HG03460 (cell line): ENCODE results near the gene TNN.

Experiments used
- ATAC-seq: cut with Tn5 transposase; IDR thresholded peaks from one replicate; pipeline ENCODE4 v1.9.1; 2021; ENCODE audit not compliant: unreplicated experiment

The TNN gene

DNA sequence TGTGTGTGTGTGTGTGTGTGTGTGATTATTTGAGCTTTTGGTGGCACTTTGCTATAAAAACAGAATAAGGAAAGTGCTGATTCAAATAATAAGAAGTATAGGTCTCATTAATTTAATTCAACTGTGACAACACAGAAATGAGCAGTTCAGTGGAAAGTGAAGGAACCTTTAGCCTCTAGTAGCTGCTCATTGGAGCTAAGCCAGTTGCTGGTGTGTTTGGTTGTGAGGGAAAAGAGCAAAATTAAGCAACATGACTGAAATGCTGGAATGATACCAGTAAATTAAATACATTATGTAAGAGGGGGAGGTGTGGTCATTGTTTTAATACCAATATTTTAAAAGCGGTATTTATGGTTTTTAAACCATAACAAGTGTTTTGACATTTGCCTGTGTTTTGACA is 69.7 kb downstream of the TNN start:
- ATAC-seq, result no peak

DNA sequence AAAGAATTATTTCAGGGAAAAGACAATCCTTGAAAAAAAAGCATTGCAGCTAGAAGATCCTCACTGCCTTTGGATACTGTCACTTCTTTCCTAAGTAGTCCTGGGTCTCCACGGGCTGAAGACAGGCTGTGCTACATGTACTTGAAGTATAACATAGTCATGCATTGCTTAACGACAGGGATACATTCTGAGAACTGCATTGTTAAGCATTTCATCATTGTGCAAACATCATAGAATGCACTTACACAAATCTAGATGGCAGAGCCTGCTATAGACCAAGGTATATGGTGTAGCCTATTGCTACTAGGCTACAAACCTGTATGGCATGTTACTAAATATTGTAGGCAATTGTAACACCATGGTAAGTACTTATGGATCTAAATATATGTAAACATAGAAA is 70.9 kb downstream of the TNN start:
- ATAC-seq, result no peak

DNA sequence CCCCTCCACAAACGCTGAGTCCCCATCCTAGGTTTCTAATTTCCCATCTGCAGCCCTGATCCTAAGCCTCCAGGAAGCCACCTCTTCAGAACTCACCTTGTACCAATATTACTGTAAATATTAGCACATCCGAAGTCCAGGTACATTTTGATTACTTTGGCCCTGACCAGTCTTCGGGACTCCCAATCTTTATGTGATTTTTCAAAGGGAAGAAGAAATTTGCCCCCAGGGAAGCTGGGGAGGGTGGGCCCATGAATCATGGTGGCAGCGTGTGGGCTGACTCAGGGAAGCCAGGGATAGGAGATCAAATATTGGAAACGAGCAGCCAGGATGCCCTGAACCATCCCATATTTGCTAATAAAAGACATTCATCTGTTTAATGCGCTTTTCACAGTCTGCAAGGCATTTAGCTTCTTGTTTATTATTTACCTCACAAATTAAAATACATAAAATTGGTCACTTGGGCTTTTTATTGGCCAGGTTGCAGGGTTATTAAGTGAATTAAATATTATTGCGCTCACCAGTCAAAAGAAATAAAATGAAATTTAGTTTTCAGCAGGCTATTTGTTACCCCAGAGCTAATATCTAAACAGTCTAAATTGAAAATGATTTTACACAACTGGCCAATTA is 78.4 kb downstream of the TNN start:
- no peak for ATAC-seq

DNA sequence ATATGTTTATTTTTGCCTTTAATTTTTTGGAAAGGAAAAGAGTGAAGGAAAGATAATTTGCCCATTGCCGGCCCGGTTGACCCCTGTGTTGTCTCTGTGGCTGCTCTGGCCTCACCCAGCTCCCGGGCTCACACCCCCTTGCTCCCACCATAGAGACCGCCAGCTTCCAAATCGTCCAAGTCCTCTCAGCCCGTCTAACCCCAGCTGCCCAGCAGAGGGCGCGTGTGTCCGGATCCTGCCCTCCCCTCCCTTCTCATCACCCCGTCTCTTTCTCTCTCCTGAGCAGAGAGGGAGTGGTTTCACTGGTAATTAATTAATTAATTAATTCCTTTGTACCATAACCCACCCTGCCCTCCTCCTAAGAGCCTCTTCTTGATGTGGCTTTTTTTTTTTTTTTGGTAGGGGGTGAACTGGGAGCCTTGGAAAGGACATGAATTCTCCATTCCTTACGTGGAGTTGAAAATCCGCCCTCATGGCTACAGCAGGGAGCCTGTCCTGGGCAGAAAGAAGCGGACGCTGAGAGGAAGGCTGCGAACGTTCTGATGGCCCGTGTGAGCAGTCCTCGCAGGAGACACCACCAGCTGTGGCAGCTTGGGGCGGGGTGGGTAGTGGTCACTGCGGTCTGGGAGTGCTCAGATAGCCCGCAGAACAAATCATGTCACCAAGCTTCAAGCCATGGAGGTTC is 79.0 kb downstream of the TNN start:
- no peak for ATAC-seq

DNA sequence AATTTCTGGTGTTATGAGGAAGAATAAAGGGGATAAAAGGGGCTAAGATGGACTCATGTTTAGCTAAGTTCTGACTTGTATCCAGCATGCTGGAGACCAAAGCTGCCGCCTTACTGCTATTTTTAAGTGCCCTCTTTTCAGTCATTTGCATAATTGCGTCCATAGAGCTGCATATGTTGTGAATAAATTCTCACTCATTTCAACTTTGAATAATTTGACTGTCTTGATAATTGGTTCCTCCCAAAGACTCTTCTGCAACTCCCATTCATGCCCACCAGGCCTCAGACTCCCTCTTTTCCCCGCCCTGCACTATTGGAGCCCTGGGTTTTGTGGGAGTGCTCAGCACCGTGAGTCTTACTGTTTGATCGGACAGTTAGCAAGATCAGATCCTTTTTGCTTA is 79.9 kb downstream of the TNN start:
- no peak for ATAC-seq

DNA sequence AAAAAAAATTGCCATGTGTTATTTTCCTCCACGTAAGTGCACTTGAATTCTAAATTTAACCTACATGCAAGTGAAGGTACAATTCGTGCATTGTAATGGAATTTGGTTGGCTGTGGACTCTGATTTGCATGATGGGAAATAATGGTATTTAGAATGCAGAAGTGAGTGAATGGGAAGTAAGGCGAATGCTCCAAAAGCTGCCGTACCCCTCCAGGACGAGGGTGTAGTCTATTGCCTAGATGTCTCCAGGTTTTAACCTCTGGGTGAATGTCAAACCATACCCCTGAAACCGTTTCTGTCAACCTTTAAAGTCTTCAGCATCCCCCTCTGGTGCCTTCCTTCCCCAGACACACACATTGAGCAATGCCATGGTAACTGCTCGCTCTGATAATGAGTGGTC is 80.4 kb downstream of the TNN start:
- no peak for ATAC-seq

DNA sequence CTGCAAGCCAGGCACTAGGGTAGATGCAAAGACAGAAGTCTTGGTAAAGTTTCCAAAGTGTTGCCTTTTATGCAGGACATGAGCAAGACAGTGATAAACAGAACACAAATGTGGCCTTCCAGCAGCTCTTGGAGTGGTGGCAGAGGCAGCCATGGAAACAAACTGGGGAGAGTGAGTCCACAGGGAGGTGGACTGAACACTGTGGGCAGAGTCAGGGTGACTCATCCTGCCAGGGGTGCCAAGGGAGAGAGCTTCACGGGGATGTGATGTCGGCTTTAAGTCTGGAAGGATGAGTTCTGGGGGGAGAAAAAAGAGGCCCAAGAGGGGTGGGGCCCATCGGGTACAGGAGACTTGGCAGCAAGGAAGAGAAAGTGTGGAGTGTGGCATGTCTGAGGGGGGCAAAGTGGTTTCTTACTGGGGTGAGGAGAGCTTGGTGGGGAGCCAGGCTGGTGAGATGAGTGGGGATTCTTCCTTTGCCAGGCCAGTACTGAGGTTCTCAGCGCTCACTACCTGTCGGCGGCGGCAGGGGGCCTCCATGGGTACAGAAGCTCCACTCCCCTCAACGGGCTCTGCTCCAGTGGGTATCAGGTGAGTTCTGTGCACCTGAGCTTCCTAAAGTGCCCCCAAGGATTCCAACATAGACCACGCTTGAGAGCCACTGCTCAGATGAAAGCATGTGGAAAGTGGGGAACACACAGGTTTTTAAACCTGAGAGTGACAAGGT is 83.1 kb downstream of the TNN start:
- no peak for ATAC-seq

DNA sequence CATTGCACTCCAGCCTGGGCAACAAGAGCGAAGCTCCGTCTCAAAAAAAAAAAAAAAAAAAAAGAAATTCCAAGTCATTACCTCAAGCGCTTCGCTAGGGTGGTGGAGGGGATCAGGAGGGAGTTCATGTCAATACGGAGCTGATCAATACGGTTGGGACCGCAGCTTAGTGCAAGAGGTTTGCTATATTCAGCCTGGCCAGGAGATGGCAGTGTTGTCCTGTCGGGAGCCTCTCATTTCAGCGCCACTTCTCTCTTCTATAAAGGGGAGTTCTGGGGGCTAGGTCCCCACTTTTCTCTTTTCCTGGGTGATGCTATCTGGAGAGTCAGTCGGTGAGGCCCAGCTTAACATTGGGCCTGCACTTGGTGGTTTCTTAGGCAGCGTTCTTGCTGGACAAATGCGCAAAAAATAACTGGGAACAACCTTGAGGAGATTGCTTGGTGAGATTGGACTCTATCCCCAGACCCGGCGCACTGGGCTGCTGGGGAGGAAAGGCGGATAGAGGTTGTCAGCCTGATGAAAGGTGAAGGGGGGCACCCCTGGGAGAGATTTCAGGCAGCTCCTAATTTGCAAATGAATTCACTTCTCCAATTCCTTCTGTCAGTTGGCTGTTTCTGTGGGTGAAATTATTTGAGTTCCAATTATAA is 84.5 kb downstream of the TNN start:
- ATAC-seq, result no peak

DNA sequence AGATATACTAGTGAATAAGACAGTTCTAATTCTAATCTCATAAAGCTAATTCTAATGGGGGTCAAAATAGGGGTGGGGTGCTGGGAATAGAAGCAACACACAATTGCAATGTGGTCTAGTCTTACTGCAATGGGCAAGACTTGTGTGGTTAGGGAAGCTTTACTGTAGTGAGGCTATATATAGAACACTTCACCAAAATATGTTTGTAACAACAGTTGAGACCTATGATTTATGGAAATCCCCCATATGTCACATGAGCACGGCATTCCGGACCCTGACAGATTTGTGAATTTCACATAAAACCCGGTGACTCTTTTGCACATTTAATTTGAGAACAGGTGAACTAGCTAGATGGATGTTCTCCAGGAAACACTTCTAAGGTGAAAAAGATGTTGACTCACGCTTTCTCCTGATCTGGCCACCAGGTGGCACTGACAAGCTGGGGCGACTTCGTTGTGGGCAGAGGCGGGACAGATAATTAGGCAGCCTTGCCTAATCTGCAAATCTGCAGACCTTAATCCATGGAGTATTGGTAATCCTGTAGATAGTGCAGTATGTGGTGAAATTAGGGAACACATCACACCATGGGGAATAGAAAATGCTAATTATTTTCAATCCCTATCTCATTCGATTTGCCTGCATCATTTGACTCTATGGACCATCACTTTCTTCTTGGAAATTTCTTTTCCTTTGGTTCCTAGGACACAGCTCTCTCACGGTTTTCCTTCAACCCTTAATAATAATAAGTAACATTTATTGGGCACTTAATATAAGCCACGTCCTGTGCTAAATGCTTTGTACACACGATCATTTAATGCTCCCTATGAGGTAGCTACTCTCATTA is 87.2 kb downstream of the TNN start:
- no peak for ATAC-seq

DNA sequence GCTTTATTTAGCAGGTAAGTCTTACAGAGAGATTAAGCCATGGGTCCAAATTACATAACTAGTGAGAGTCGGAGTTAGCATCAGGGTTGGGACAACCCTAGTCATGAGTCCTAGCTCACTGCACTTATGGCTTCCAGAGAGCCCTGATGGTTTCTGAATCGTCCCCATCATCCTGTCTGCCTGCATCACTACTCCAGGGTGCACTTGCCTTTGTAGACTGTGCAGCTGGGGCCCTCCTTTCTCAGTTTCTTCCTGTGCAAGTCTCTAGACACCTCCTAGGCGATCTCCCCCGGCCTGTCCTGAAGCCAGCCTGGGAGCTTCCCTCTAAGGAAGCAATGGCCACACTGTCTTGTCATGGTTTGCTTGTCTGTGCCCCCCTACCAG is 87.8 kb downstream of the TNN start:
- no peak for ATAC-seq

DNA sequence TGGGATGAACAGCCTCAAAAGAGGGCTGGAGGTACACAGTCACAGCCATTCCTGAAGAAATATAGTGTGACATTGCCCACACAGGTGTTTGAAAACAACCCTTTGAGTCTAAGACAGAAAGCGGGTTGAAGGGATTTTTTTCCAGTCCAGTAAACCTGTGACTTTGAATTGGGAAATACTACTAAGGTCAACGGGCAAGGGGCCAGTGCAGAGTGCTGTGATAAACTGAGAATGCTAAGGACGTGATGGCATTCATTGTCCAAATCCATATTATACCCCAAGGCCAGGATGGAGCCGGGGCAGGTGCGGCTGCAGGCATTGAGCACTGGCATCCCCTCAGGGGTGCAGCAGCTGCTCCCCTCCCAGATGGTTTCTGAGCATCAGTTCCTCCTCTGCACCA is 88.3 kb downstream of the TNN start:
- no peak for ATAC-seq

DNA sequence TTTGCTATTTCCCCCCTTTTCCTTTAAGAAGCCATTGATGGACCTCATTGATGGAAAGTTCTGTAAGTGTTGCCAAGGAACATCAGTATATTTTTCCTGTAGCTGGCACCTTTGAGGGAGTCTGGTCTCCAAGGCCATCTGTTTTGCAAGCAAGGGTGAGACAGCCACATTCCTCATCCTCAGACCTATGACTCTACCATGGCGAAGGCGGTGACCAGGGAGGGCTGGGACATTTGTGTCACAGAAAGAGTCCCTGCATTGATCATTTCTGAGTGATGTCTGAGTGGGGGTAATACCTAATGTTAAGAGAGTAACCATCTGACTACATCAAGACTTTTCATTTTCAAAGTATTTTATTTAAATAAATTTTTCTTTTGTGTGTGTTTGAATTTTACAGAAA is 89.6 kb downstream of the TNN start:
- ATAC-seq, result no peak

DNA sequence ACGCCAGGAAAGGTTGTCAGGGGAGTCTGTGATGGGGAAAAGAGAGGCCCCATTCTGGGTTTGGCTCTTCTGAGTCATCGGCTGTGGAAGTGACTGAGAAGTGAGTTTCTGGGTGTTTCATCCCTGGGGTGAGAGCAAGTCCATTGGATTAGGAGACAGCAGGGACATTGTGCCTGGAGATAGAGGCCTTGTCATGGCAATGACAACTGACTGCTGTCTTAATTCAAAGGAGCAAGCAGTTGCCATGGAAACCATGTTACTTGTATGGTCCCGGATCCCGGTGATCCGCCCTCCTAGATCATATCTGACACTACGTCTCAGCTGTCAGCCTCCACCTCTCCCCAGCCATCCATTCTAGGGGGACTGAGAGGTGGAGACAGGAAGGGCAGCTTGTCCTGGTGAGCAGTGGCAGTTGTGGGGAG is 90.5 kb downstream of the TNN start:
- ATAC-seq, result no peak

DNA sequence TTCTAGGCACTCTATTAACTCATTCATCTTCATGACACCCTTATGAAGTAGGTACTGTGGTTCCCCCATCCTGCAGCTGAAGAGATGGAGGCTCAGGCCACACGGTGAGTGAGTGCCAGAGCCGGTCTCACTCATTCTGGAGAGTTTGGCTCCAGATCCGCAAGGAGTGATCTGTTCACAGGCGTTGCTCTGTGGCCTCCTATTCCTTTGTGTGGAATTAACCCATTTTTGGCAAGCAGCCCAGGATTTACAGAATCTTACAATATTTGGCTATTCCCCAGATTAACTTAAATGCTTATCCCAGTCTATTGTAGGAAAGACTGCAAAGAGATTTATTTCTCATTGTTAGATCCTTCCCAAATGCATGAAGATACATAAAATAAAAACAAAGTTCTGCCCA is 95.3 kb downstream of the TNN start:
- no peak for ATAC-seq

DNA sequence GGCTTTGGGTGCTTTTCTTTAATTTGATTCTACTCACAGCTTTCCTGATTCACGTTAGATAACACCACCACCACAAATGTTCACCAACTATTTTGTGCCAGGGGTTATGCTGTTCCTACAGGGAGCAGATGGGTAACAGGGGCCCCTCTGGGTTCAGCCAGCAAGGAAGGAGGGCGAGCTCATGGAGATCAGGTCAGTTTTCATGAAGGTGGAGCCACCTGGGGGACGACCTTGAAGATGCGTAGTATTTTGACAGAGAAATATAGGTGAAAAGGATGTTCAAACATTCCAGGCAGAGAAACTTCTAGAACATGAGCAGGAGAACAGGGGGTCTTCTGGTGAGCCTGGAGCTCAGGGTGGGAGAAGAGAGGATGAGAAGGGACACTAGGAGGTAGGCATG is 96.1 kb downstream of the TNN start:
- no peak for ATAC-seq

DNA sequence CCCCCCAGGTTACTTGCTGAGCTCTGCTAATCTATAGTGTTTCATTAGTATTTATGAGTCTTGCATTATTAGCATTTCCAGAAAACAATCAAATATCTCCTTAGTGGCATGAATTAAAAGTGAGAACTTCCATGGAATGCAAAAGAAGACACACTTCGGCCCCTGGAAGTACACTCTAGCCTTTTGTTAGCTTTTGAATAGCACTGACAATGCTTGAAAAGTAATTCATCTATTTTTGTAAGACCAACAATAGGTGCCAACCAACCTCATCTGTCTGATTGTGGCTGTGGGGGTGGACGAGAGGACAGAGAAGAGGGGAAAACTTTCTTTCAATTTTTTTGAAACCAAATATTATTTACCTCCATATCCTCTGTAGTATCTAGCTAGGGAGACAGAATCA is 97.1 kb downstream of the TNN start:
- ATAC-seq, result no peak

DNA sequence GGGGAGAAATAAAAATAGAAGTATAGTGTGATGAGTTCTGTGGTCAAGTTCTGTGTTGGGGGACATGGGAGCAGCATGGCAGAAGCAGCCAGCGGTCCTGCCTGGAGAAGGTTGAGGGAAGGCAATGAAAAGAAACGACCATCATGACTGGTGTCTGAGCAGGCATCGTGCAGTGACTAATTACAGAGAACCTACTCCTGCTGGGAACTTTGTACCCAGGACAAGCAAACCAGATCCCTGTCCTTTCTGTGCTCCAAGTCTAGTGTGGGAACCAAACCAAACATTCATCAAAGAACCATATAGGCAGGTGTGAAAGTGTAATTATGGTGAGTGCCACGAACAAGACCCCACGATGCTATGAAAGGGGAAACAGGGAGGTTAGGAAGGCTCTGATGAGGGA is 99.1 kb downstream of the TNN start:
- ATAC-seq, result no peak

DNA sequence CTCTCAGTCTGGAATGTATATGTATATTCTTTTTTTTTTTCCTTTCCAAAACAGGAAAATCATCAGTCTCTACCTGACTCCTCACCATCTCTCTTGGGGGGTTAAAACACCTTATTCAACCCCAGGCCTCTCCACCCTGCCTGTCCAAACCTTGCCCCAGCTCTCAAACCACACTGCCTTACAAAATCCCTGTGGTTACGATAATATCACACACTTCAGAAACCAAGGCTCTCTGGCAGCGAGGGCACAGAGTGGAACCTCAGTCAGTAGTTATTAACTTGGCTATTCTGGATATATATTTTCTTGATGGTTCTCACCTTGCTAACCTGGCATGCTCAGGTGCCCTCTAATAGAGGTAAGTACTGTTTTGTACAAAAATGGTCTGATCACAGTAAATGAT is 100.2 kb downstream of the TNN start:
- ATAC-seq, result no peak

DNA sequence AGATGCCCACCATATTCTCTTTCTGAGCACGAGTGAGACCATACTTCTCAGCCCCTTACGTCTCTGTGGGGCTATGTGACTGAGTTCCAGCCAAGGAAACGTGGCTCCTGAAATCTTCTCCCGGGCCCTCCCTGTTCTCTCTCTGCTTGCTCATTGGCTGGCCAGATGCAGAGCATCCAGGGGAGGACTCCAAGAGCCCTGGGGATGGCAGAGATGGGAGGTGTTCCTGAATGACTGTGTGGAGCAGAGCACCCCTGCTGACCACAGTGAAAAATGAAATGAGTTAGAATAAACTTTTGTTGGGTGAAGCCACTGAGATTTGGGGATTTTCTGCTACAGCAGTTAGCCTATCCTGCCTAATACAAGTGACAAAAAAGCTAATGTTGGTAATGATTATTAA is 101.1 kb downstream of the TNN start:
- ATAC-seq, result no peak

DNA sequence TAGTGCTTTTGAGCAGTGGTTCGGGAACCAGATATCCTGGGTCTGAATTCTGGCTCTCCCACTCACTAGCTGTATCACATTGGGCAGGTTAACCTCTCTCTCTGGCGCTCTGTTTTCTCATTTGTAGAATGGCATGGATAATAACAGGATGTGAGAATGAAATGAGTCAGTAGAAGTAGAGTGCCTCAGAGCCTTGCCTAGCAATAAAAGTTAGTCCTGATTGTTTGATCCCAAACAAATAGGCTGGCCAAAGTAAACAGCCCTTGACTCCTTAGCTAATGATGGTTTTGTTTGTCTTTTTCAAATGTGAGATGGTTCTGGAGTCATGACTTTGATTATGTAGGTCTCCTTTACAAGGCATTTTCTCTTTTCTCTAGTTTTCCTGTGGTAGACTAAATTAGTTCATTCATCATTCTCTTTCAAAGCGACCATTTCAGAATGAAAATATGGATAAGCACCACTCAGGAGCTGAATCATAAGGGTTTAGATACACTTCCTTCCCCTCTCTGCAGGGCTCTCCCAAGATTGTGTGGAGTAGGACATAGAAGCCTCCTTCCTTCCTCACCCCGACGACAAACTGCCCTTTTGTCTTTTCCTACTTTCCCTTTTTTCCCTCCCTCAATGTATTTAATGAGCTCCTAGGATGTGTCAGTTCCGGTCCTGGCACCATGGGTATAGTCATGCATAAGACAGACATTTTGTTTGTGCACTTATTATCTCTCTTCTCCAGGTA is 101.8 kb downstream of the TNN start:
- no peak for ATAC-seq
